ENCODE data around the gene ELN.

DNA sequence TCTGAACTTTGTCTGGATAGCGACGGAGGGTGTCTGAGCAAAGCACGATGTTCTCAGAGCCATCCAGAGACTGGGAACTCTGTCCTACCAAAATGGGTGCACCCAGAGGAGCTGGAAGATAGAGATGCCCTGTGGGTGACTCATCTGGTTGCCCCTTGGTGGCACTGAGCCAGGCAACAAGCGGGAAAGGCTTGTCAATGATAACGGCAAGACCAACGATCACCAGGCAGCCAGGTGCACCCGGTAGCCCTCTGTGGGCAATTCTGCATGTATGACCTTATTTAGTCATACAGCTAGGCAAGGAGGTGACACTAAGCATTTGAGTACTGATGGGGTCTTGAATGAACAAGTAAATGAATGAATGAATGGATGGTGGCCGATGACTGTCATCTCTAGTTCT is 2.8 kb upstream of the ELN start:
- TF ChIP-seq, protein P1, sequence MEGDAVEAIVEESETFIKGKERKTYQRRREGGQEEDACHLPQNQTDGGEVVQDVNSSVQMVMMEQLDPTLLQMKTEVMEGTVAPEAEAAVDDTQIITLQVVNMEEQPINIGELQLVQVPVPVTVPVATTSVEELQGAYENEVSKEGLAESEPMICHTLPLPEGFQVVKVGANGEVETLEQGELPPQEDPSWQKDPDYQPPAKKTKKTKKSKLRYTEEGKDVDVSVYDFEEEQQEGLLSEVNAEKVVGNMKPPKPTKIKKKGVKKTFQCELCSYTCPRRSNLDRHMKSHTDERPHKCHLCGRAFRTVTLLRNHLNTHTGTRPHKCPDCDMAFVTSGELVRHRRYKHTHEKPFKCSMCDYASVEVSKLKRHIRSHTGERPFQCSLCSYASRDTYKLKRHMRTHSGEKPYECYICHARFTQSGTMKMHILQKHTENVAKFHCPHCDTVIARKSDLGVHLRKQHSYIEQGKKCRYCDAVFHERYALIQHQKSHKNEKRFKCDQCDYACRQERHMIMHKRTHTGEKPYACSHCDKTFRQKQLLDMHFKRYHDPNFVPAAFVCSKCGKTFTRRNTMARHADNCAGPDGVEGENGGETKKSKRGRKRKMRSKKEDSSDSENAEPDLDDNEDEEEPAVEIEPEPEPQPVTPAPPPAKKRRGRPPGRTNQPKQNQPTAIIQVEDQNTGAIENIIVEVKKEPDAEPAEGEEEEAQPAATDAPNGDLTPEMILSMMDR (IDR thresholded peaks at IDR 0.05; ENCODE audit: poor library complexity), result no peak
- TF ChIP-seq EZH2 (IDR thresholded peaks at IDR 0.05; ENCODE audit: borderline replicate concordance), result no peak
- no peak for TF ChIP-seq EZH2phosphoT487 (IDR thresholded peaks at IDR 0.05; ENCODE audit: low read depth, severe bottlenecking, unreplicated experiment)

Data from hepatocyte (in vitro differentiated cells).